UCSD-AML1 (cell line): ENCODE measurements around the gene CCDC32.
A peak's percentile ranks its signal among the peaks of the same experiment; 100 is the strongest.

Experiments
- DNase-seq: peaks from one replicate; lab custom pipeline; 2025; ENCODE audit not compliant: unreplicated experiment; lab: John Stamatoyannopoulos, UW

CCDC32 gene

DNA sequence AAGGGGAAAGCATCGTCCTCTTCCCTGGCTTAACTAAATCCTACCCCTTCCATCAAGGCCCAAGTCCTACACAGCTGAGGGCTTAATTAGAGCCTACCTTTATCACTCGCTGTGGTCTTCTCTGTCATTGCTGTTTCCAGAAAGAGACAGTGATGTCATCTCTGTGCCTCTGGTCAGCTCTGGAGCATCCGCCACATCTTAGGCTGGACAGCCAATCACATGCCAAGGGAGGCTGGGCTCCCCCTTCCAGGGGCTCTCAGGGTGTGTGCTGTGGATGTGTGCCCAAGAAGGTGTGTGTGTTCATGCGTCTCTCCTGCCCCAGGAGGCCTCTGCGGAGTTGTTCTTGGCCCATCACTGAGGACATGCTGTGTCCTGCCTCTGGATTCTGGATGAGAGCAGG is 51.2 kb downstream of the CCDC32 start:
- DNase-seq = no peak

DNA sequence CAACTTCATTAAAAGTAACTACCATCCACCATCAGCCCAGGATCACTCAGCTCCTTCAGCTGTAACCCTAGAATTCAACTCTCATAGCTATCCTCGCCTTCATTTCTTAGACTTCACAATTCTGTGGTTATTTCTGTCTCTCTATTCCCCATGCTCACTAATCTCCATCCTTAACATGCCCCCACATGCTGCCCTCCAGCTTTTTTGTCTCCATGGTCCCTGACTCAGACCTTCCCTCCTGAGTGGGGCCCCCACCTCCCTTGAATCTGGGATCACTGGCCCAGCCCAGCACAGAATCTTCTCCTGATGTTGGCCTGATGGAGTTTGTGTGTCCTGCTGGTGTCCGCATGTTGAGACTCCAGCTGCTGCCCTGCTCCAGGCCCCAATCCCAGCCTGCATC is 52.4 kb downstream of the CCDC32 start:
- no peak for DNase-seq

DNA sequence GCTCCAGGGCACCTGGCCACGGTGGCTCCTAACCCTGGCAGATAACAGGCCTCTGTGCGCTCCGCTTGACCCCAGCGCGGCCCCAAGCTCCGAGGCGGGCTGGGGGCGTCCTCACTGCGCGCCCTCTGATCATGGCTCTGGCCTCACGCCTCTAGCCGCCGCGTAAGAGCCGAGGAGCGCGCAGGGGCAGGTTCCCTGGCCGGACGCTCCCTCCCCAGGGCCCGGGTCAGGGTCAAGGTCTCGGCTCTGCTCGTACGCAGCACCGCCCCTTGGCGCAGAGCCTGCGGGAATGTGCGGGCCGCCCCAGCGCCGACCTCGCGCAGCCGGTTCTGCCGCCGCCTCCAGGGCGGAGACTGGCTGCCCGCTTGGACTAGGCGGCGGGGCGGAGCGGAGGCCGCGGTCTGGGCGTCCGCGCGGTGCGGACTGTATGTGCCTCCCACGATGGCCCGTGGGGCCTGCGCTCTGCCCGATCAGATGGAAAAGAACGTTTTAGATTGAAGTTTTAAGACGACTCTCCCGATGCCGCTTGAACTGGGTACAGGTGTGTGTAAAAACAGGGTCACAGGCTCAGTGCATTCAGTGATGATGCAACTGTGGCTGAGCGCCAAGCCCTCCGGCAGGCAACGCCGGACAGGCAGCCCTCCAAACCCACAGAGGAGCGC is 53.2 kb downstream of the CCDC32 start:
- peak; percentile 25 for DNase-seq

DNA sequence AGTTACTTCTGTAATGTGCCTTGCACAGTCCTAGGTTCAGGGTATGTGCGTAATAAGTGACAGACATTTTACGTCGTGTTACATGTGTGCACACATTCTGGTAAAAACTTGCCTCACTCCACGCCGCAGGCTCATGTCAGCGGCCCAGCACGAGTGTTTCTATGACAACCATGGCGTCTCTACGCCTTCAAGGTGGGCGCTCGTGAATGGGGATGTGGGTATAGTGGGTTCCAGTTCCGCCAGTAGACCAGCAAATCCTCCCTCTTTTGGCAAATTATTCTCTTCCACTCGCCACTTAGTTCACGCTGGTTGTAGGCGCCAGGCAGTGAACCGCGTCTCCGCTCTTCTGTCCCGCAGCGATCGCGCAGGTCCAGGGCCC is 53.8 kb downstream of the CCDC32 start:
- DNase-seq = no peak

DNA sequence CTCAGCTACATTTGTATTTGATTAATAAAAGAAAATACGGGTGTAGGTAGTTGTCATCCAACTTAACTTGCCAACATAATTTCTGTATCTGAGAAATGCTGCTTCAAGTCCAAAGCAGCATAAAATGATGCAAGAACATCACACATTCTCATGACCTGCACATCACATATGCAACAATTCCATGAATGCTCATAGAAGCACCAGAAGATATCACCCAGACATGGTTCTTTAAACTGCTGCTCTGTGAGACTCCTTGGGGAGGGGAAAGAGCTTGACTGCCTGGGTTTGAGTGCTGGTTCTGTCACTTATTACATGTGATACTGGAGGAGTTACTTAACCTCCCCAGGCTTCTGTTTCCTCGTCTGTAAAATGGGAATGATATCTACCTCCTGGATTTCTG is 54.6 kb downstream of the CCDC32 start:
- no peak for DNase-seq

DNA sequence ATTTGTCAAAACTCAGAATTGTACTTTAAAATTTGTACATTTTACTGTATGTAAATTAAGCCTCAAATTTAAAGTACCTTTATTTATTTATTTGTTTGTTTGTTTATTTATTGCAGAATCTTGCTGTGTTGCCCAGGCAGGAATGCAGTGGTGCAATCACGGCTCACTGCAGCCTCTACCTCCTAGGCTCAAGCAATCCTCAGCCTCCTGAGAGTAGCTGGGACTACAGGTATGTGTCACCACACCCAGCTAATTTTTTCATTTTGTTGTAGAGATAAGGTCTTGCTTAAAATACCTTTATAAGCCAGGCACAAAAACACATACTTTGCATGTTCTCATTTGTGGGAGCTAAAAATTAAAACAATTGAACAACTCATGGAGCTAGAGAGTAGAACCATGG is 56.6 kb downstream of the CCDC32 start:
- DNase-seq = no peak

DNA sequence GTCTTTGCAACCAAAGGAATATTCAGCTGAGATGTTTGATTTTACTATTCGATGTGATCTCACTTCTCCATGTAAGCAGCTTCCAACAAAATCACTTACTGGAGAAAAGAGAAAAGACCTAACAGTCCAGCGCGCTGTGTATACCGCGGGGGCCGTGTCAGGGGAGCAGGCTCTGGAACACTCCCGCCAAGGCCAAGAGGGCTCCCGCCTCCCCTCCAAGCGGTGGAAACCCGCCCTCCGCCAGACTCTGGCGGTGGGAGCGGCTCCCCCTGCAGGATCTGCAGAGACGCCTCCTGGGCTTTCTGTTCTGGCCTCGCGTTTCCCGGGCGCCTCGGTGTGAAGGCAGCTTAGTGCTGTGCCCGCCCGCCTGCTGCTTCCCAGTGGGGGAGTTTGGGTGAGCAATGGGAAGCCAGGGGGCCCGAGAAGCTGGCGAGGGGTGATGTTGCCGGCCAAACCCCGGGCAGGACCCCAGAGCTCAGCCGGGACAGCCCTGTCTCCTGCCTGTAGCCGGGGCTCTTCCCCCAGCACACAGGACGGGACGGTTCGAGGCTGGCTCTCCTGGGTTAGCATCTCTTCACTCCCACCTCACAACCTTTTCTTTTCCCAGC is 57.8 kb downstream of the CCDC32 start:
- peak; percentile 75 for DNase-seq
